Mesenchymal stem cell (in vitro differentiated cells and primary cell): Measurements from ENCODE around the gene CYRIA.

Source experiments
- DNase-seq: peaks from one replicate; pipeline ENCODE4 v3.0.0-alpha.2; 2013
- H2AFZ ChIP-seq: one replicate; pipeline ENCODE4 v1.6.1; 2013; ENCODE audit warnings: low read depth, mild to moderate bottlenecking, control low read depth, inconsistent platforms, low read length, moderate library complexity
- H2AK5ac ChIP-seq: 2 replicates; pipeline ENCODE4 v1.6.1; 2013; ENCODE audit warnings: low read length, moderate library complexity, mild to moderate bottlenecking, inconsistent platforms; ENCODE audit not compliant: severe bottlenecking
- H2BK120ac ChIP-seq: one replicate; pipeline ENCODE4 v1.6.1; 2013; ENCODE audit warnings: low read depth, mild to moderate bottlenecking, inconsistent platforms, low read length, moderate library complexity
- H2BK12ac ChIP-seq, 2 experiments: one replicate each; pipeline ENCODE4 v1.6.1; 2013; ENCODE audit warnings: inconsistent platforms in 2 of 2, low read length in 2 of 2, mild to moderate bottlenecking in 2 of 2, moderate library complexity in 2 of 2, control low read depth in 1 of 2
- H2BK15ac ChIP-seq: one replicate; pipeline ENCODE4 v1.6.1; 2013; ENCODE audit warnings: mild to moderate bottlenecking, low read depth, inconsistent platforms; ENCODE audit not compliant: poor library complexity, severe bottlenecking
- H2BK5ac ChIP-seq: 2 replicates; pipeline ENCODE4 v1.6.1; 2013; ENCODE audit warnings: low read depth, mild to moderate bottlenecking, low read length, control low read depth, inconsistent platforms; ENCODE audit not compliant: poor library complexity, severe bottlenecking
- H3K14ac ChIP-seq, 2 experiments: one replicate each; pipeline ENCODE4 v1.6.1; 2013; ENCODE audit warnings: inconsistent platforms in 2 of 2, low read length in 2 of 2, control low read depth in 1 of 2, mild to moderate bottlenecking in 1 of 2, moderate library complexity in 1 of 2
- H3K18ac ChIP-seq, 2 experiments: one replicate each; pipeline ENCODE4 v1.6.1; 2013; ENCODE audit warnings: inconsistent platforms in 2 of 2, low read length in 2 of 2, control low read depth in 1 of 2, low read depth in 1 of 2, mild to moderate bottlenecking in 1 of 2
- H3K23ac ChIP-seq, 2 experiments: one replicate each; pipeline ENCODE4 v1.6.1; 2013; ENCODE audit warnings: inconsistent platforms in 2 of 2, low read length in 2 of 2, mild to moderate bottlenecking in 2 of 2, moderate library complexity in 2 of 2, control low read depth in 1 of 2
- H3K27ac ChIP-seq: 2 replicates; pipeline ENCODE4 v1.5.1; 2013; ENCODE audit warnings: mild to moderate bottlenecking, moderate library complexity, low read length, control low read depth, inconsistent platforms; ENCODE audit not compliant: poor library complexity, severe bottlenecking
- H3K27me3 ChIP-seq, 2 experiments: 2 replicates each; pipeline versions ENCODE4 v1.6.1 to v1.7.0; 2013; ENCODE audit warnings: low read length in 2 of 2, mild to moderate bottlenecking in 2 of 2, moderate library complexity in 2 of 2, control low read depth in 1 of 2, inconsistent platforms in 1 of 2; ENCODE audit not compliant: control insufficient read depth in 1 of 2, insufficient read depth in 1 of 2
- H3K36me3 ChIP-seq, 2 experiments: 2 replicates each; pipeline versions ENCODE4 v1.6.1 to v1.7.0; 2013; ENCODE audit warnings: low read length in 2 of 2, control low read depth in 1 of 2, inconsistent platforms in 1 of 2, low read depth in 1 of 2, mild to moderate bottlenecking in 1 of 2; ENCODE audit not compliant: insufficient read depth in 2 of 2, control insufficient read depth in 1 of 2
- H3K4ac ChIP-seq, 2 experiments: one replicate each; pipeline ENCODE4 v1.6.1; 2013; ENCODE audit warnings: inconsistent platforms in 2 of 2, low read length in 2 of 2, mild to moderate bottlenecking in 2 of 2, moderate library complexity in 2 of 2, control low read depth in 1 of 2, low read depth in 1 of 2
- H3K4me1 ChIP-seq: 2 replicates; pipeline ENCODE4 v1.6.1; 2013; ENCODE audit warnings: low read depth, low read length, control low read depth; ENCODE audit not compliant: control insufficient read depth, insufficient read depth
- H3K4me2 ChIP-seq: 2 replicates; pipeline ENCODE4 v1.6.1; 2013; ENCODE audit warnings: low read length, mild to moderate bottlenecking, inconsistent platforms; ENCODE audit not compliant: poor library complexity, severe bottlenecking
- H3K4me3 ChIP-seq, 2 experiments: 2 replicates each; pipeline versions ENCODE4 v1.5.1 to v1.7.0; 2013; ENCODE audit warnings: low read length in 2 of 2, mild to moderate bottlenecking in 2 of 2, control low read depth in 1 of 2, low read depth in 1 of 2; ENCODE audit not compliant: insufficient read depth in 1 of 2
- H3K79me1 ChIP-seq: replicated peaks from 2 replicates; pipeline ENCODE4 v1.6.1; 2013; ENCODE audit warnings: mild to moderate bottlenecking, control low read depth, low read length, inconsistent platforms; ENCODE audit not compliant: poor library complexity, severe bottlenecking
- H3K9ac ChIP-seq: 2 replicates; pipeline ENCODE4 v1.7.0; 2013; ENCODE audit warnings: mild to moderate bottlenecking, low read length, moderate library complexity
- H3K9me3 ChIP-seq: 2 replicates; pipeline ENCODE4 v1.7.0; 2013; ENCODE audit warnings: mild to moderate bottlenecking, low read length; ENCODE audit not compliant: control insufficient read depth
- H4K8ac ChIP-seq: one replicate; pipeline ENCODE4 v1.6.1; 2013; ENCODE audit warnings: inconsistent platforms, mild to moderate bottlenecking, low read length, moderate library complexity
- H4K91ac ChIP-seq: one replicate; pipeline ENCODE4 v1.6.1; 2013; ENCODE audit warnings: mild to moderate bottlenecking, low read length, inconsistent platforms
- WGBS: methylation state at CpG from one replicate; pipeline ENCODE4 v1.1.7; 2013; ENCODE audit warnings: mixed read lengths; 5-methylcytosine and 5-hydroxymethylcytosine counted together

The CYRIA gene

GRCh38 chr2:16643099-16643498 is 22.5 kb downstream of the CYRIA start:
- no peak overlapping the region for H3K23ac ChIP-seq
- no peak overlapping the region for H3K4ac ChIP-seq
- H3K9me3 ChIP-seq: no peaks in the 10 kb centered on the region
- H3K36me3 ChIP-seq: peaks cover 0 to 12% of the 10 kb centered on the region in 2 experiments
- no peak overlapping the region for H3K4me2 ChIP-seq
- no peak overlapping the region for H2BK15ac ChIP-seq
- H4K8ac ChIP-seq: no peak overlapping the region
- H3K27me3 ChIP-seq: no peaks in the 10 kb centered on the region
- no peak for DNase-seq
- no peak overlapping the region for H2BK5ac ChIP-seq
- H3K27ac ChIP-seq: no peak overlapping the region
- peaks cover 23% of the 10 kb centered on the region for H3K4me1 ChIP-seq
- 33% methylated on average over 2 of the region's 2 CpGs for WGBS
- no peak overlapping the region for H2AK5ac ChIP-seq
- no peak overlapping the region for H3K18ac ChIP-seq
- H3K79me1 ChIP-seq: peaks cover 23% of the 10 kb centered on the region
- no peak overlapping the region for H3K4me3 ChIP-seq
- no peak overlapping the region for H3K14ac ChIP-seq
- peak overlapping the region in 1 of 2 experiments; percentile 15 for H2BK12ac ChIP-seq
- no peak overlapping the region for H2AFZ ChIP-seq
- no peak overlapping the region for H3K9ac ChIP-seq
- H2BK120ac ChIP-seq: no peak overlapping the region
- H4K91ac ChIP-seq: no peak overlapping the region

GRCh38 chr2:16642088-16642487 is 23.5 kb downstream of the CYRIA start:
- DNase-seq: no peak
- no peak overlapping the region for H3K4ac ChIP-seq
- no peak overlapping the region for H4K8ac ChIP-seq
- no peak overlapping the region for H3K4me3 ChIP-seq
- H2BK15ac ChIP-seq: no peak overlapping the region
- H3K18ac ChIP-seq: no peak overlapping the region
- H2BK120ac ChIP-seq: no peak overlapping the region
- no peak overlapping the region for H2BK12ac ChIP-seq
- H2AFZ ChIP-seq: no peak overlapping the region
- no peak overlapping the region for H3K27ac ChIP-seq
- no peaks in the 10 kb centered on the region for H3K27me3 ChIP-seq
- no peak overlapping the region for H3K14ac ChIP-seq
- no peak overlapping the region for H2AK5ac ChIP-seq
- H3K9me3 ChIP-seq: peaks cover 2% of the 10 kb centered on the region
- H3K9ac ChIP-seq: no peak overlapping the region
- no peak overlapping the region for H2BK5ac ChIP-seq
- no peak overlapping the region for H3K23ac ChIP-seq
- H3K36me3 ChIP-seq: peaks cover 4 to 17% of the 10 kb centered on the region in 2 experiments
- peaks cover 21% of the 10 kb centered on the region for H3K4me1 ChIP-seq
- H3K4me2 ChIP-seq: no peak overlapping the region
- H3K79me1 ChIP-seq: peaks cover 25% of the 10 kb centered on the region
- 88% methylated on average over 3 of the region's 3 CpGs for WGBS
- H4K91ac ChIP-seq: no peak overlapping the region

- H3K36me3 ChIP-seq: peaks cover 4 to 17% of the 10 kb centered on the region in 2 experiments
- H3K9ac ChIP-seq: peak overlapping the region; percentile 53
- peaks cover 2% of the 10 kb centered on the region for H3K9me3 ChIP-seq
- H2BK12ac ChIP-seq: peak overlapping the region in 1 of 2 experiments; percentile 8
- H3K4me3 ChIP-seq: peak overlapping the region in 1 of 2 experiments; percentile 15
- no peaks in the 10 kb centered on the region for H3K27me3 ChIP-seq
- 100% methylated on average over 1 of the region's 2 CpGs for WGBS
- DNase-seq: no peak
- H3K79me1 ChIP-seq: peaks cover 24% of the 10 kb centered on the region
- no peak overlapping the region for H4K91ac ChIP-seq
- peak overlapping the region in 1 of 2 experiments; percentile 69 for H3K18ac ChIP-seq
- peaks cover 22% of the 10 kb centered on the region for H3K4me1 ChIP-seq
- no peak overlapping the region for H4K8ac ChIP-seq
- H3K23ac ChIP-seq: no peak overlapping the region
- no peak overlapping the region for H2AK5ac ChIP-seq
- no peak overlapping the region for H3K4me2 ChIP-seq
- H2AFZ ChIP-seq: no peak overlapping the region
- peak overlapping the region; percentile 68 to 79 for H3K4ac ChIP-seq
- no peak overlapping the region for H2BK120ac ChIP-seq
- H2BK5ac ChIP-seq: no peak overlapping the region
- H2BK15ac ChIP-seq: no peak overlapping the region
- H3K27ac ChIP-seq: no peak overlapping the region
- no peak overlapping the region for H3K14ac ChIP-seq
Measured at GRCh38 chr2:16641509-16641908, 24.1 kb downstream of the CYRIA start.

- no peak overlapping the region for H2BK15ac ChIP-seq
- peak overlapping the region; percentile 74 for H2AK5ac ChIP-seq
- 39% methylated on average over 5 of the region's 5 CpGs for WGBS
- no peak overlapping the region for H4K91ac ChIP-seq
- no peaks in the 10 kb centered on the region for H3K27me3 ChIP-seq
- no peak overlapping the region for H2BK5ac ChIP-seq
- peak overlapping the region in 1 of 2 experiments; percentile 42 for H3K4ac ChIP-seq
- H3K23ac ChIP-seq: no peak overlapping the region
- DNase-seq: peak; percentile 67
- H3K4me1 ChIP-seq: peaks cover 26% of the 10 kb centered on the region
- peak overlapping the region; percentile 53 for H3K9ac ChIP-seq
- H3K4me2 ChIP-seq: no peak overlapping the region
- H3K18ac ChIP-seq: peak overlapping the region in 1 of 2 experiments; percentile 80
- no peak overlapping the region for H2BK120ac ChIP-seq
- H3K14ac ChIP-seq: no peak overlapping the region
- H4K8ac ChIP-seq: no peak overlapping the region
- peaks cover 4 to 17% of the 10 kb centered on the region in 2 experiments for H3K36me3 ChIP-seq
- H3K79me1 ChIP-seq: peaks cover 24% of the 10 kb centered on the region
- no peak overlapping the region for H3K4me3 ChIP-seq
- peaks cover 2% of the 10 kb centered on the region for H3K9me3 ChIP-seq
- no peak overlapping the region for H3K27ac ChIP-seq
- no peak overlapping the region for H2AFZ ChIP-seq
- H2BK12ac ChIP-seq: peak overlapping the region; percentile 37 to 59
Measured at GRCh38 chr2:16640867-16641266, 24.8 kb downstream of the CYRIA start.
